ENCODE measurements around the gene WASF3. TPM values are rescaled to one million over a fixed set of nuclear protein-coding genes. Genes with fewer than 3 reads are reported as not detected.

Gene WASF3
- total RNA-seq, 1 donor = 14.2 TPM

- TF ChIP-seq CTCF (IDR thresholded peaks at IDR 0.05; ENCODE audit: insufficient read depth, low read depth, low read length) = no peak
- no peak overlapping the region for H3K4me3 ChIP-seq (ENCODE audit: low read depth, low read length)
- no peak for DNase-seq (ENCODE audit: low read depth)
These were observed 61.2 kb downstream of the WASF3 start for GRCh38 chr13:26618726-26619125.

- peak; percentile 17 for DNase-seq (ENCODE audit: low read depth)
- H3K4me3 ChIP-seq (ENCODE audit: low read depth, low read length) = no peak overlapping the region
- no peak for TF ChIP-seq CTCF (IDR thresholded peaks at IDR 0.05; ENCODE audit: insufficient read depth, low read depth, low read length)
These were observed 61.9 kb downstream of the WASF3 start for GRCh38 chr13:26619358-26619757.

- DNase-seq (ENCODE audit: low read depth) = no peak
- no peak overlapping the region for H3K4me3 ChIP-seq (ENCODE audit: low read depth, low read length)
- TF ChIP-seq CTCF (IDR thresholded peaks at IDR 0.05; ENCODE audit: insufficient read depth, low read depth, low read length) = no peak
These were observed 64.4 kb downstream of the WASF3 start for GRCh38 chr13:26621731-26622401.

GRCh38 chr13:26623125-26623524 lies 65.6 kb downstream of the WASF3 start:
- DNase-seq (ENCODE audit: low read depth) = no peak
- H3K4me3 ChIP-seq (ENCODE audit: low read depth, low read length) = no peak overlapping the region
- no peak for TF ChIP-seq CTCF (IDR thresholded peaks at IDR 0.05; ENCODE audit: insufficient read depth, low read depth, low read length)

- no peak for TF ChIP-seq CTCF (IDR thresholded peaks at IDR 0.05; ENCODE audit: insufficient read depth, low read depth, low read length)
- H3K4me3 ChIP-seq (ENCODE audit: low read depth, low read length) = no peak overlapping the region
- no peak for DNase-seq (ENCODE audit: low read depth)
These were observed 67.1 kb downstream of the WASF3 start for GRCh38 chr13:26624572-26624971.

- no peak for DNase-seq (ENCODE audit: low read depth)
- no peak overlapping the region for H3K4me3 ChIP-seq (ENCODE audit: low read depth, low read length)
- no peak for TF ChIP-seq CTCF (IDR thresholded peaks at IDR 0.05; ENCODE audit: insufficient read depth, low read depth, low read length)
These were observed 68.8 kb downstream of the WASF3 start for GRCh38 chr13:26626271-26626670.

- peak; percentile 20 for TF ChIP-seq CTCF (IDR thresholded peaks at IDR 0.05; ENCODE audit: insufficient read depth, low read depth, low read length)
- no peak overlapping the region for H3K4me3 ChIP-seq (ENCODE audit: low read depth, low read length)
- DNase-seq (ENCODE audit: low read depth) = peak; percentile 20
These were observed 71.2 kb downstream of the WASF3 start for GRCh38 chr13:26628706-26629105.

All from fibroblast of villous mesenchyme (primary cell).